ENCODE data around the gene COL15A1.

COL15A1 gene

DNA sequence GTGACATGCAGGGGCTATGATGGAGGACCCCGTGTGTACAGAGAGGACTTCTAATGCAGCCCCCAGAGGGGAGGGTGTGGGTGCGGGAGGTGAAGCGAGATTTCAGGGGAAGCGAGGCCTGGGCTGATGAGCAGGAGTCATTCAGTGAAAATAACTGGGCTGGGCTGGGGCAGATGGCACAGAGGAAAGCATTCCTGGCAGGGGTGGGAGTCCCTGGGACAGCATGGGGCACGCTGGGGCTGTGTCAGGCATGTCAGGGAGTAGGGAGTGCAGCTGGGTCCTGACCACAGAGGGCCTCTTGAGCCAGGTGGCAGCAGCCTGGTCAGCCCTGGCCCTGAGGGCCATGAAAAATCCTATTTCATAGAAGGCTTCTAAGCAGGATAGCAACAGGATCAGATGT, 36.6 kb downstream of the COL15A1 start:
- H3K27me3 ChIP-seq (ENCODE audit: control insufficient read depth, low read length): peaks cover 31% of the 10 kb centered on the region

DNA sequence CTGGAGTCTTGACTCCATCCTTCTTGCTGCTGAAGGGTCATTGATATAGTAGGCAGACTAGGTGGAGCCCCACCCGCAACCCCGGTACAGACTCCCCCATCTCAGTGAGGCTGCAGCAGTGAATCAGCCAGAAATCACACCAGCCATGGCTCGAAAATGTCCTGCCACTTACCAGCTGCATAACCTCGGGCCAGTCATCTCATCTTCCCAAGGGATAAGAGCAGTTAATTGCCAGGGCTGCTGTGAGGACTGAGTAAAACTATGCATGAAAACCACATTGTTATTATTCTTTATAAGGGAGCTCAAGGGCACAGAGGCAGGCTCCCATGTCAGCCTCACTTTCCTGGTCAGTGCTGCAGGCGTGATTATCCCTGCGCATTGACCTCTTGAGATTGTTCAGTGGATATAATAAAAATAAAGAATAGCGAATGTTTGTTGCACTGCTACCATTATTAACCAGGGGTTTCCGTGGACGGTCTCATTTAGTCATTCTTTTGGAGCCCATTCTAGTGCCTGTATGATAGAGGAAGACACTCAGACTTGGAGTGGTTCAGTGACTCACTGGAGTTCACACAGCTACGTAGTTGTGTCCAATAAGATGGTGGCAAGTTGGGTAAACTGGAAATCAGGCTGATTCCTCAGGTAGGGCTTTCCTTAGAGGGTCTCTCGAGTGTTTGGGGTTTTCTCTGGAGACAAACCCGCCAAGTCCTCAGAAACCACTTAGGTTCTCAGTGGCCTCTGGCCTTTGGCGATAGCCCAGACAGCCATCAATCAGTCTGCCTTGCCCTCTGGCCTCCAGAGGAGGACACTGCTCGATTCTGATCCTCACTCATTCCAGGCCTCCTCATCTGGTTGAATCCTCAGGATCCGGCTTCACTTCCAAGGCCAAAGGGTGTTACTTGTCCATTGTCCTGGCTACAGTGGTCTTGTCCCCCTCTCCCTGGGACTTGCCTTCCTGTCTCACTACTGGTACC, 39.9 kb downstream of the COL15A1 start:
- H3K4me2 ChIP-seq (ENCODE audit: low read length): no peak overlapping the region
- no peaks in the 10 kb centered on the region for H3K9me2 ChIP-seq (replicated peaks; ENCODE audit: control insufficient read depth, low read length)
- H3K27ac ChIP-seq (ENCODE audit: low read depth, low read length): no peak overlapping the region
- no peaks in the 10 kb centered on the region for H3K79me2 ChIP-seq (ENCODE audit: control insufficient read depth, low read length)
- H3K4me1 ChIP-seq (ENCODE audit: control insufficient read depth, low read length): no peaks in the 10 kb centered on the region
- no peaks in the 10 kb centered on the region for H3F3A ChIP-seq (ENCODE audit: control insufficient read depth, insufficient read depth)
- H3K36me3 ChIP-seq (ENCODE audit: control insufficient read depth, low read length): no peaks in the 10 kb centered on the region
- H4K20me1 ChIP-seq (ENCODE audit: control insufficient read depth, insufficient read depth, low read depth, low read length): no peaks in the 10 kb centered on the region
- no peak overlapping the region for H3K4me3 ChIP-seq (ENCODE audit: low read length)
- TF ChIP-seq EZH2phosphoT487 (IDR thresholded peaks at IDR 0.05; ENCODE audit: borderline replicate concordance, low read length): no peak
- TF ChIP-seq, protein P1, sequence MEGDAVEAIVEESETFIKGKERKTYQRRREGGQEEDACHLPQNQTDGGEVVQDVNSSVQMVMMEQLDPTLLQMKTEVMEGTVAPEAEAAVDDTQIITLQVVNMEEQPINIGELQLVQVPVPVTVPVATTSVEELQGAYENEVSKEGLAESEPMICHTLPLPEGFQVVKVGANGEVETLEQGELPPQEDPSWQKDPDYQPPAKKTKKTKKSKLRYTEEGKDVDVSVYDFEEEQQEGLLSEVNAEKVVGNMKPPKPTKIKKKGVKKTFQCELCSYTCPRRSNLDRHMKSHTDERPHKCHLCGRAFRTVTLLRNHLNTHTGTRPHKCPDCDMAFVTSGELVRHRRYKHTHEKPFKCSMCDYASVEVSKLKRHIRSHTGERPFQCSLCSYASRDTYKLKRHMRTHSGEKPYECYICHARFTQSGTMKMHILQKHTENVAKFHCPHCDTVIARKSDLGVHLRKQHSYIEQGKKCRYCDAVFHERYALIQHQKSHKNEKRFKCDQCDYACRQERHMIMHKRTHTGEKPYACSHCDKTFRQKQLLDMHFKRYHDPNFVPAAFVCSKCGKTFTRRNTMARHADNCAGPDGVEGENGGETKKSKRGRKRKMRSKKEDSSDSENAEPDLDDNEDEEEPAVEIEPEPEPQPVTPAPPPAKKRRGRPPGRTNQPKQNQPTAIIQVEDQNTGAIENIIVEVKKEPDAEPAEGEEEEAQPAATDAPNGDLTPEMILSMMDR (IDR thresholded peaks at IDR 0.05; ENCODE audit: low read depth, low read length, poor library complexity, severe bottlenecking): no peak
- peaks cover 5% of the 10 kb centered on the region; the same call in 1 of the 2 replicates for H3K27me3 ChIP-seq (ENCODE audit: control insufficient read depth, low read length)
- H3K9me3 ChIP-seq (ENCODE audit: control insufficient read depth, insufficient read depth, low read length): no peaks in the 10 kb centered on the region

More for the DNA sequence above, 36.6 kb downstream of the COL15A1 start:
- Histone ChIP-seq H3K36me3 (ENCODE audit: control insufficient read depth, low read length) (no peaks in the 10 kb centered on the region), H4K20me1 (ENCODE audit: control insufficient read depth, insufficient read depth, low read depth, low read length) (no peaks in the 10 kb centered on the region), H3F3A (ENCODE audit: control insufficient read depth, insufficient read depth) (no peaks in the 10 kb centered on the region), H3K9me2 (replicated peaks; ENCODE audit: control insufficient read depth, low read length) (no peaks in the 10 kb centered on the region), H3K79me2 (ENCODE audit: control insufficient read depth, low read length) (no peaks in the 10 kb centered on the region), H3K9me3 (ENCODE audit: control insufficient read depth, insufficient read depth, low read length) (no peaks in the 10 kb centered on the region), H3K4me3 (ENCODE audit: low read length) (no peak overlapping the region), H3K4me2 (ENCODE audit: low read length) (no peak overlapping the region), H3K4me1 (ENCODE audit: control insufficient read depth, low read length) (peaks cover 1% of the 10 kb centered on the region), H3K27ac (ENCODE audit: low read depth, low read length) (no peak overlapping the region)
- TF ChIP-seq, protein P1 (IDR thresholded peaks at IDR 0.05; ENCODE audit: low read depth, low read length, poor library complexity, severe bottlenecking): no peak

DNA sequence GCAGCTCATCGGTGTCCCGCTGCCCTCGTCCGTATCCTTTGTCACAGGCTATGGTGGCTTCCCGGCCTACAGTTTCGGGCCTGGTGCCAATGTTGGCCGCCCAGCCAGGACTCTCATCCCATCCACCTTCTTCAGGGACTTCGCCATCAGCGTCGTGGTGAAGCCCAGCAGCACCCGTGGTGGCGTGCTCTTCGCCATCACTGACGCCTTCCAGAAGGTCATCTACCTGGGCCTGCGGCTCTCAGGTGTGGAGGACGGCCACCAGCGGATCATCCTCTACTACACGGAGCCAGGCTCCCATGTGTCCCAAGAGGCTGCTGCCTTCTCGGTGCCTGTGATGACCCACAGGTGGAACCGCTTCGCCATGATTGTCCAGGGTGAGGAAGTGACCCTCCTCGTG, 41.9 kb downstream of the COL15A1 start:
- no peaks in the 10 kb centered on the region for H3K9me2 ChIP-seq (replicated peaks; ENCODE audit: control insufficient read depth, low read length)
- H3K4me1 ChIP-seq (ENCODE audit: control insufficient read depth, low read length): no peaks in the 10 kb centered on the region
- H3K79me2 ChIP-seq (ENCODE audit: control insufficient read depth, low read length): no peaks in the 10 kb centered on the region
- no peaks in the 10 kb centered on the region for H3K27me3 ChIP-seq (ENCODE audit: control insufficient read depth, low read length)
- H3K4me2 ChIP-seq (ENCODE audit: low read length): no peak overlapping the region
- TF ChIP-seq EZH2phosphoT487 (IDR thresholded peaks at IDR 0.05; ENCODE audit: borderline replicate concordance, low read length): no peak
- TF ChIP-seq, protein P1 (IDR thresholded peaks at IDR 0.05; ENCODE audit: low read depth, low read length, poor library complexity, severe bottlenecking): no peak
- no peaks in the 10 kb centered on the region for H3K36me3 ChIP-seq (ENCODE audit: control insufficient read depth, low read length)
- no peak overlapping the region for H3K27ac ChIP-seq (ENCODE audit: low read depth, low read length)
- H3K9me3 ChIP-seq (ENCODE audit: control insufficient read depth, insufficient read depth, low read length): no peaks in the 10 kb centered on the region
- no peaks in the 10 kb centered on the region for H3F3A ChIP-seq (ENCODE audit: control insufficient read depth, insufficient read depth)
- no peak overlapping the region for H3K4me3 ChIP-seq (ENCODE audit: low read length)
- H4K20me1 ChIP-seq (ENCODE audit: control insufficient read depth, insufficient read depth, low read depth, low read length): no peaks in the 10 kb centered on the region
